ACC112 (cell line): ENCODE data around the gene LELP1.
"Not testable (repeated sequence)": the region's sequence is repeated elsewhere in the genome, so short reads cannot be mapped to it uniquely, and the experiment has no call there.

Experiments used
- H2AFZ ChIP-seq: fragments of 200-600 bp; sonication (generic); one replicate; pipeline ENCODE4 v1.6.0; 2017; ENCODE audit warnings: antibody characterized with exemption, low read length; ENCODE audit not compliant: unreplicated experiment
- H3K27ac ChIP-seq: fragments of 200-600 bp; sonication (generic); 2 replicates; pipeline ENCODE4 v1.5.1; 2014; ENCODE audit warnings: low read depth, mild to moderate bottlenecking, antibody characterized with exemption, low read length, moderate library complexity
- H3K27me3 ChIP-seq: fragments of 200-600 bp; sonication (generic); 2 replicates; pipeline ENCODE4 v1.6.1; 2014; ENCODE audit warnings: mild to moderate bottlenecking, antibody characterized with exemption, low read length, moderate library complexity, mixed read lengths; ENCODE audit not compliant: insufficient read depth
- H3K36me3 ChIP-seq: fragments of 200-600 bp; sonication (generic); 2 replicates; pipeline ENCODE4 v1.6.1; 2016; ENCODE audit warnings: mild to moderate bottlenecking, antibody characterized with exemption, low read length, moderate library complexity, mixed read lengths; ENCODE audit not compliant: insufficient read depth
- H3K4me1 ChIP-seq: fragments of 200-600 bp; sonication (generic); one replicate; pipeline ENCODE4 v1.6.1; 2016; ENCODE audit warnings: low read length, mixed read lengths; ENCODE audit not compliant: insufficient read depth, unreplicated experiment, control insufficient read depth
- H3K4me3 ChIP-seq: fragments of 200-600 bp; sonication (generic); 2 replicates; pipeline ENCODE4 v1.5.1; 2014; ENCODE audit warnings: mild to moderate bottlenecking, low read depth, low read length
- H3K79me2 ChIP-seq: fragments of 200-600 bp; sonication (generic); one replicate; pipeline ENCODE4 v1.6.0; 2016; ENCODE audit warnings: low read length; ENCODE audit not compliant: control insufficient read depth, unreplicated experiment, insufficient read depth

LELP1 gene

GRCh38 chr1:153202006-153202405, 1.2 kb upstream of the LELP1 start:
- Histone ChIP-seq H3K79me2 (no peaks in the 10 kb centered on the region), H3K4me3 (no peak overlapping the region), H3K36me3 (no peaks in the 10 kb centered on the region), H3K27ac (no peak overlapping the region), H3K4me1 (no peaks in the 10 kb centered on the region), H2AFZ (no peak overlapping the region), H3K27me3 (no peaks in the 10 kb centered on the region; the same call in 1 of the 2 replicates)

GRCh38 chr1:153206631-153207030, 3.4 kb downstream of the LELP1 start:
- Histone ChIP-seq H2AFZ (no peak overlapping the region), H3K4me1 (no peaks in the 10 kb centered on the region), H3K79me2 (no peaks in the 10 kb centered on the region), H3K27me3 (no peaks in the 10 kb centered on the region), H3K4me3 (no peak overlapping the region), H3K36me3 (no peaks in the 10 kb centered on the region), H3K27ac (no peak overlapping the region)

- Histone ChIP-seq H2AFZ (no peak overlapping the region), H3K4me1 (no peaks in the 10 kb centered on the region), H3K4me3 (no peak overlapping the region), H3K36me3 (no peaks in the 10 kb centered on the region), H3K79me2 (no peaks in the 10 kb centered on the region), H3K27me3 (no peaks in the 10 kb centered on the region), H3K27ac (no peak overlapping the region)
Measured at GRCh38 chr1:153210206-153210605, 7.0 kb downstream of the LELP1 start.

GRCh38 chr1:153212201-153212600, 9.0 kb downstream of the LELP1 start:
- Histone ChIP-seq H3K4me3 (no peak overlapping the region), H3K36me3 (no peaks in the 10 kb centered on the region), H3K4me1 (no peaks in the 10 kb centered on the region), H3K79me2 (no peaks in the 10 kb centered on the region), H3K27me3 (no peaks in the 10 kb centered on the region), H3K27ac (no peak overlapping the region), H2AFZ (no peak overlapping the region)

GRCh38 chr1:153213519-153213918, 10.3 kb downstream of the LELP1 start:
- Histone ChIP-seq H3K79me2 (no peaks in the 10 kb centered on the region), H3K27me3 (no peaks in the 10 kb centered on the region), H2AFZ (no peak overlapping the region), H3K4me1 (no peaks in the 10 kb centered on the region), H3K4me3 (no peak overlapping the region), H3K36me3 (no peaks in the 10 kb centered on the region), H3K27ac (no peak overlapping the region)

GRCh38 chr1:153217212-153217611, 14.0 kb downstream of the LELP1 start, which contains the start of gene PRR9:
TSS of gene PRR9 (plus strand) at chr1:153217584. CDS start at chr1:153218145, 561 bp downstream.
- H3K36me3 ChIP-seq = no peaks in the 10 kb centered on the region
- no peak within 1 kb of the TSS for H3K4me3 ChIP-seq
- H3K79me2 ChIP-seq = no peaks in the 10 kb centered on the region
- no peak within 1 kb of the TSS for H2AFZ ChIP-seq
- peaks cover 6% of the 10 kb centered on the region; the same call in 1 of the 2 replicates for H3K27me3 ChIP-seq
- no peak within 1 kb of the TSS for H3K27ac ChIP-seq
- no peaks in the 10 kb centered on the region for H3K4me1 ChIP-seq

GRCh38 chr1:153217744-153218416, 14.7 kb downstream of the LELP1 start:
- H3K79me2 ChIP-seq = no peaks in the 10 kb centered on the region
- H3K36me3 ChIP-seq = no peaks in the 10 kb centered on the region
- no peak overlapping the region for H3K27ac ChIP-seq
- H3K4me1 ChIP-seq = no peaks in the 10 kb centered on the region
- peaks cover 6% of the 10 kb centered on the region; the same call in 1 of the 2 replicates for H3K27me3 ChIP-seq
- H2AFZ ChIP-seq = no peak overlapping the region
- no peak overlapping the region for H3K4me3 ChIP-seq

- Histone ChIP-seq H3K27ac (no peak overlapping the region), H2AFZ (no peak overlapping the region), H3K27me3 (peaks cover 25% of the 10 kb centered on the region), H3K36me3 (no peaks in the 10 kb centered on the region), H3K4me1 (no peaks in the 10 kb centered on the region), H3K4me3 (no peak overlapping the region), H3K79me2 (no peaks in the 10 kb centered on the region)
Measured at GRCh38 chr1:153220606-153221303, 17.5 kb downstream of the LELP1 start.

GRCh38 chr1:153223040-153223891, 20.0 kb downstream of the LELP1 start:
- not testable (repeated sequence) for H3K36me3 ChIP-seq, H3K27ac ChIP-seq, H3K4me3 ChIP-seq, H3K4me1 ChIP-seq, H3K79me2 ChIP-seq, H2AFZ ChIP-seq
- peaks cover 32% of the 10 kb centered on the region for H3K27me3 ChIP-seq

GRCh38 chr1:153227810-153228209, 24.6 kb downstream of the LELP1 start:
- Histone ChIP-seq H3K4me1 (no peaks in the 10 kb centered on the region), H3K4me3 (no peak overlapping the region), H2AFZ (no peak overlapping the region), H3K27me3 (peaks cover 39% of the 10 kb centered on the region), H3K36me3 (no peaks in the 10 kb centered on the region), H3K27ac (no peak overlapping the region), H3K79me2 (no peaks in the 10 kb centered on the region)
